IMR-90 (cell line): Measurements from ENCODE around the gene ABHD16A. TPM values are rescaled to one million over a fixed set of nuclear protein-coding genes. Genes with fewer than 3 reads are reported as not detected.

ENCODE experiments used
- CEBPB ChIP-seq: IDR thresholded peaks from 2 replicates; pipeline ENCODE4 v1.6.1; 2012; ENCODE audit warnings: low read depth, low read length, improper control_type of control experiment
- CHD1 ChIP-seq: IDR thresholded peaks from 2 replicates; pipeline ENCODE4 v1.6.1; 2012; ENCODE audit warnings: low read depth, low read length, improper control_type of control experiment
- MXI1 ChIP-seq: IDR thresholded peaks from 2 replicates; pipeline ENCODE4 v1.6.1; 2012; ENCODE audit warnings: low read depth, mild to moderate bottlenecking, low read length, moderate library complexity, borderline replicate concordance
- NFE2L2 ChIP-seq: fragments of 150-350 bp; IDR thresholded peaks from 2 replicates; pipeline ENCODE4 v1.6.1; 2016; ENCODE audit warnings: low read depth, mild to moderate bottlenecking, low read length
- POLR2A ChIP-seq: IDR thresholded peaks from 2 replicates; pipeline ENCODE4 v1.6.1; 2012; ENCODE audit warnings: mild to moderate bottlenecking, low read depth, low read length
- RAD21 ChIP-seq: IDR thresholded peaks from 2 replicates; pipeline ENCODE4 v1.6.1; 2012; ENCODE audit warnings: low read length, improper control_type of control experiment
- polyA plus RNA-seq, 3 experiments: library from polyadenylated mRNA; depleted of rRNA; stranded (reverse); fragments of >200 nt; gene quantifications; 2 replicates each; pipeline ENCODE4 v1.2.3, GENCODE V29; 2012; ENCODE audit warnings: low replicate concordance in 1 of 3
- total RNA-seq: library from RNA; depleted of rRNA; stranded (reverse); fragments of >200 nt; gene quantifications from 2 replicates; pipeline ENCODE4 v1.2.3, GENCODE V29; 2012
- TF ChIP-seq, protein P1 (sequence below): conservative IDR thresholded peaks from 2 replicates; pipeline ENCODE4 v1.5.1; 2012; ENCODE audit warnings: mild to moderate bottlenecking, low read depth, low read length, improper control_type of control experiment

Gene ABHD16A
- total and polyA plus RNA-seq, 2 of the 4 experiments (the other 2 are of a cell fraction) = 31.5 to 35.1 TPM

DNA sequence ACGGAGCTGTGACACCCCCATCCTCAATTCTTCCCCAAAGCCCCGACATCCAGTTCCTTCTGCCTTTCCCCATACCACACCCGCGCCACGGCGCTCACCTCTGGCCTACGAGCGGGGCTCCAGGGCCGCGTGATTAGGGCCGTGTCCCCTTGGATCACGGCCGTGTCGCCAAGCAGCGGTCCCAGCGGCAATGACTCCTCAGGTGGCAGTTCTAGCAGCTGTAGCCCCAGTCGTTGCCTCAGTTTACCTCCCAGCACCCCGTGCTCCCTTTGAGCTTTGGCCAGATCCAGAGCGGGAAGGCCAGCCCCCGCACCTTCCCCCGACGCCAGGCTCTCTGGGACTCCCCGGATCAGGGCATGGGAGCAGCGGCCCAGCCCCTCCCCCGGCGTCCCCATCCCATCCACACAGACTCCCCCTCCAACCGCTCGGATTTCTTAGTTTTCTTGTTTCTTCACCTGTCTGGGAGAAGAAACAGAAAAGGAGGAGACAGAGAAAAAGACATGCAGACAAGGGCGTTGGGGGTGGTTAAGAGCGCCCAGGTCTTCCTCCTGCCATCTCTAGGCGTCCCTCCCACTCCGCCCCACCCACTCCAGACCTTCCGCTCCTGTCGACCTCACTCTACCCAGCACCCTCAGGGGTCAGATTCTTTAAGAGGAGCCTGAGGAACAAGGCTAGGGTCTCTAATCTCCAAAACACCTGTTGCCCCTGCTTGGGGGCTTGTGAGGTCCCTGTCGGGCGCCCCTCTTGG lies 25.8 kb upstream of the ABHD16A start, which contains the start of gene DDAH2 (continued):
- TF ChIP-seq, protein P1, sequence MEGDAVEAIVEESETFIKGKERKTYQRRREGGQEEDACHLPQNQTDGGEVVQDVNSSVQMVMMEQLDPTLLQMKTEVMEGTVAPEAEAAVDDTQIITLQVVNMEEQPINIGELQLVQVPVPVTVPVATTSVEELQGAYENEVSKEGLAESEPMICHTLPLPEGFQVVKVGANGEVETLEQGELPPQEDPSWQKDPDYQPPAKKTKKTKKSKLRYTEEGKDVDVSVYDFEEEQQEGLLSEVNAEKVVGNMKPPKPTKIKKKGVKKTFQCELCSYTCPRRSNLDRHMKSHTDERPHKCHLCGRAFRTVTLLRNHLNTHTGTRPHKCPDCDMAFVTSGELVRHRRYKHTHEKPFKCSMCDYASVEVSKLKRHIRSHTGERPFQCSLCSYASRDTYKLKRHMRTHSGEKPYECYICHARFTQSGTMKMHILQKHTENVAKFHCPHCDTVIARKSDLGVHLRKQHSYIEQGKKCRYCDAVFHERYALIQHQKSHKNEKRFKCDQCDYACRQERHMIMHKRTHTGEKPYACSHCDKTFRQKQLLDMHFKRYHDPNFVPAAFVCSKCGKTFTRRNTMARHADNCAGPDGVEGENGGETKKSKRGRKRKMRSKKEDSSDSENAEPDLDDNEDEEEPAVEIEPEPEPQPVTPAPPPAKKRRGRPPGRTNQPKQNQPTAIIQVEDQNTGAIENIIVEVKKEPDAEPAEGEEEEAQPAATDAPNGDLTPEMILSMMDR = no peak
- TF ChIP-seq CHD1 (no peak), MXI1 (no peak), CEBPB (no peak), NFE2L2 (no peak), RAD21 (no peak), POLR2A (no peak)
